Measurements from ENCODE around the gene TWF2.

DNA sequence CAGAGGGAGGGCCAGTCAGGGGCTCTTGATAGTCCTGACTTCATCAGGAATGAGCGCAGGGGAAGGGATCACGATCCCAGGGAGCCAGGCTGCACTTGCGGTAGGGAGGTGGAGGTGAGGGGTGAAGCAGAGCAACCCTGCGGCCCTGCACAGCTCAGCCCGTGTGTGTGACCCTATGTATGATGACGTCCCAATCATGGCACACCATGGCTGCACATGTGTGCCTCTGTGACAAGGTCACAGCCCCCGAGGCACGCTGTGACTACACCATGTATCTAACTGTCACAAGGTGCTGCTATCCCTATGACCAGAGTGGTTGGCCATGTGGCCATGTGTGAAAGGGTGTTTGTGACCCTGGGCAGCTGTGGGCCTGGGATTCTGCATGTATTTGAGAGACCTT is 54.3 kb downstream of the TWF2 start:
- TF ChIP-seq SUZ12 (IDR thresholded peaks at IDR 0.05; ENCODE audit: extremely low read depth, insufficient read depth, insufficient read length) (no peak), YY1 (IDR thresholded peaks at IDR 0.05; ENCODE audit: insufficient read depth, insufficient read length) (no peak)
